ENCODE results near the gene EEF1B2. TPM values are rescaled to one million over a fixed set of nuclear protein-coding genes. Genes with fewer than 3 reads are reported as not detected.

EEF1B2 gene
- total RNA-seq, 2 donors from 2014 or later: 174 to 397 TPM

DNA sequence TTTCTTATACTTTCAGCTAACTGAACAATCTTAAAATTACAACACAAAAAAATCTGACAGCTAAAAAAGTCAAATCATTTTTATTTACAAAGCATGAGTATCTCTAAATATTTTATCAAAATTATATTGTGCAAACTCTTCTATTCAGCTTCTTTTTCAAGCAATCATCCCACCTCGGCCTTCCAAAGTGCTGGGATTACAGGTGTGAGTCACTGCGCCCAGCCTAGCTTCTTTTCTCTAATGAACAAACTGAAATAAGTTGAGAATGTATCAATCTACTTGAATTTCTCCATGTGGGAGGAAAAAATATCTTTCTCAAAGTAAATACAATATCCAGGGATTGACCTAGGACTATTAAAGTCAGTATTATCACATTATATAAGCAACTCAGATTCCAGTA lies 15.3 kb upstream of the EEF1B2 start:
- Histone ChIP-seq H3K36me3 (replicated peaks in 1 of 2; ENCODE audit: insufficient read depth in 1 of 2, low read depth in 2 of 2) (peaks cover 6 to 56% of the 10 kb centered on the region in 2 donors), H3K9me3 (no peaks in the 10 kb centered on the region), H3K27me3 (no peaks in the 10 kb centered on the region), H3K27ac (no peak overlapping the region), H3K4me3 (no peak overlapping the region), H3K4me1 (no peaks in the 10 kb centered on the region)
- ATAC-seq: no peak
- whole genome bisulfite sequencing, 2 donors: 89 to 96% methylated on average over 2 of the region's 2 CpGs
- TF ChIP-seq CTCF (IDR thresholded peaks at IDR 0.05) (no peak), POLR2A (IDR thresholded peaks at IDR 0.05) (no peak)
- intact Hi-C loops (cut with DNase I): no loop called here
- no peak for DNase-seq

DNA sequence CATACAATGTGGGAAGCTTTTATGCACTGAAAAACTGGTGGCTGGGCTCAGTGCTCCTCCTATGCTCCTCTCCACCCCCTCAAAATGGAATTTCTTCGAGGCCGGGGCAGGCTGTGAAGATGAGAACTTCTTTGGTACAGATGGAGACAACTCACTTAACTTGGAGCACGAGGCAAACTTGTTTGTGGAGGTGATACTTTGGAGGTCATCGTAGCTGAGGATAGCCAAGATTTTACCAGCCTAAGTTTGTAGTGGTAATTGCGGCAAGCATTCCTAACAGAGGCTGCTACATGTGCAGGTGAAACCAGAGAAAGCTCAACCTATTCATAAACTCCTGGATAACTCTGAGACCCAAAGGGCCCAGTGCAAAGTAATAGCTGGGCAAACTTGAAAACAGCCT lies 14.0 kb upstream of the EEF1B2 start:
- TF ChIP-seq POLR2A (IDR thresholded peaks at IDR 0.05): no peak
- TF ChIP-seq CTCF (IDR thresholded peaks at IDR 0.05): no peak
- 75 to 81% methylated on average over 5 of the region's 5 CpGs for WGBS, 2 donors
- DNase-seq (no peak), ATAC-seq (no peak)
- Histone ChIP-seq H3K36me3 (replicated peaks in 1 of 2; ENCODE audit: insufficient read depth in 1 of 2, low read depth in 2 of 2) (peaks cover 6 to 51% of the 10 kb centered on the region in 2 donors), H3K9me3 (no peaks in the 10 kb centered on the region), H3K27ac (no peak overlapping the region), H3K27me3 (no peaks in the 10 kb centered on the region), H3K4me3 (no peak overlapping the region), H3K4me1 (no peaks in the 10 kb centered on the region)
- intact Hi-C loops (cut with DNase I): no loop called here

DNA sequence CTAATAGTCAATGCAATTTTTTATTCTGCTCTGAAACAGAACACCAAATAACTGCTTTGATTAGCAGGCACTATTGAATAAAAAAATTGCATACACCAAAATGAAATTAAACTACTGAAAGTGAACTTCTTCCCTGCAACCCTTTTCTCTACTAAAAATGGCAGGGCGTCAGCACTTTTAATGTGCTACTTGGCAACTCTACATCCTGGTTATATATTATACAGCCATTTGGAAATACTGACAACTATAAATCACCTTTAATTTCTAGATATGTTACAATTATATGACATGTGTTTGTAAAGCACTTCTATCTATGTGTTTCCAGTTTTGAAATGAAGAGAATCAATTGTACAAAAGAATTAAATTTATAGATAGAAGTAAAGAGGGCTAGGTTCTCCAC lies 10.4 kb upstream of the EEF1B2 start:
- Histone ChIP-seq H3K9me3 (no peaks in the 10 kb centered on the region), H3K4me3 (no peak overlapping the region), H3K4me1 (peaks cover 7% of the 10 kb centered on the region), H3K27ac (no peak overlapping the region), H3K36me3 (replicated peaks in 1 of 2; ENCODE audit: insufficient read depth in 1 of 2, low read depth in 2 of 2) (peaks cover 6 to 33% of the 10 kb centered on the region in 2 donors), H3K27me3 (no peaks in the 10 kb centered on the region)
- intact Hi-C loops (cut with DNase I): no loop called here
- WGBS, 2 donors: 57 to 69% methylated on average over 1 of the region's 1 CpG
- TF ChIP-seq CTCF (IDR thresholded peaks at IDR 0.05) (no peak), POLR2A (IDR thresholded peaks at IDR 0.05) (no peak)
- no peak for DNase-seq
- no peak for ATAC-seq

- TF ChIP-seq POLR2A (IDR thresholded peaks at IDR 0.05) (no peak), CTCF (IDR thresholded peaks at IDR 0.05) (no peak)
- Histone ChIP-seq H3K9me3 (no peaks in the 10 kb centered on the region), H3K4me3 (no peak overlapping the region), H3K36me3 (replicated peaks in 1 of 2; ENCODE audit: insufficient read depth in 1 of 2, low read depth in 2 of 2) (peaks cover 6 to 31% of the 10 kb centered on the region in 2 donors), H3K4me1 (peaks cover 10% of the 10 kb centered on the region), H3K27me3 (no peaks in the 10 kb centered on the region), H3K27ac (no peak overlapping the region)
- WGBS, 2 donors: 94 to 100% methylated on average over 1 of the region's 1 CpG
- DNase-seq: no peak
- no peak for ATAC-seq
- intact Hi-C loops (cut with DNase I): loop anchor here (10.0 kb wide), 1 partner anchor 75 kb away; no protein-coding TSS in a partner anchor
These were observed 9.5 kb upstream of the EEF1B2 start for GRCh38 chr2:206150168-206150567.

GRCh38 chr2:206150631-206151030 lies 9.1 kb upstream of the EEF1B2 start:
- no peak for DNase-seq
- no peak overlapping the region for H3K27ac ChIP-seq
- peaks cover 10% of the 10 kb centered on the region for H3K4me1 ChIP-seq
- no peak overlapping the region for H3K4me3 ChIP-seq
- 90 to 91% methylated on average over 4 of the region's 4 CpGs for WGBS, 2 donors
- intact Hi-C loops (cut with DNase I): loop anchor here (10.0 kb wide), 1 partner anchor 76 kb away; no protein-coding TSS in a partner anchor
- peaks cover 6 to 29% of the 10 kb centered on the region in 2 donors for H3K36me3 ChIP-seq (replicated peaks in 1 of 2; ENCODE audit: insufficient read depth in 1 of 2, low read depth in 2 of 2)
- ATAC-seq: no peak
- no peaks in the 10 kb centered on the region for H3K27me3 ChIP-seq
- TF ChIP-seq POLR2A (IDR thresholded peaks at IDR 0.05) (no peak), CTCF (IDR thresholded peaks at IDR 0.05) (no peak)
- H3K9me3 ChIP-seq: no peaks in the 10 kb centered on the region
